SK-N-SH (cell line): ENCODE results near the gene USP15.

Source experiments
- CTCF ChIP-seq: fragments of 200-600 bp; sonication (generic); IDR thresholded peaks from 2 replicates; pipeline ENCODE4 v1.6.1; 2017; ENCODE audit warnings: antibody characterized with exemption, mild to moderate bottlenecking, moderate library complexity
- EP300 ChIP-seq, 2 experiments: IDR thresholded peaks; 2 replicates each; pipeline versions ENCODE4 v1.4.0 to v1.6.1; 2012; ENCODE audit warnings: borderline replicate concordance in 1 of 2, low read depth in 1 of 2, low read length in 1 of 2
- POLR2AphosphoS5 ChIP-seq: IDR thresholded peaks from 2 replicates; pipeline ENCODE4 v1.6.1; 2012; ENCODE audit warnings: low read depth, low read length
- SMC3 ChIP-seq: IDR thresholded peaks from 2 replicates; pipeline ENCODE4 v1.6.1; 2012; ENCODE audit warnings: low read depth, low read length, improper control_type of control experiment
- YY1 ChIP-seq: IDR thresholded peaks from 2 replicates; pipeline ENCODE4 v1.4.0; 2012; ENCODE audit warnings: low read depth, mild to moderate bottlenecking

GRCh38 chr12:62265511-62265910 lies 5.3 kb downstream of the USP15 start:
- no peak for TF ChIP-seq CTCF
- TF ChIP-seq POLR2AphosphoS5 = no peak
- no peak for TF ChIP-seq EP300 (IDR thresholded peaks at IDR 0.05; ENCODE audit: borderline replicate concordance in 1 of 2, low read depth in 1 of 2, low read length in 1 of 2)
- TF ChIP-seq YY1 = no peak
- TF ChIP-seq SMC3 = no peak
